Esophagus muscularis mucosa (tissue), 4 donors: ENCODE measurements around the gene CAMKMT.

Experiments
- EP300 ChIP-seq: sonication (generic); formaldehyde crosslinking; IDR thresholded peaks from one replicate; pipeline ENCODE4 v1.6.1; 2017; ENCODE audit warnings: antibody characterized with exemption
- POLR2A ChIP-seq: fragments of 450-650 bp; IDR thresholded peaks from one replicate; pipeline ENCODE4 v1.6.1; 2017; ENCODE audit warnings: antibody characterized with exemption, moderate library complexity, mild to moderate bottlenecking, low read depth
- POLR2AphosphoS5 ChIP-seq, 2 donors: sonication (generic); formaldehyde crosslinking; IDR thresholded peaks; one replicate each; pipeline ENCODE4 v1.6.1; 2017; ENCODE audit warnings: antibody characterized with exemption in 2 of 2
- TF ChIP-seq, protein P1 (sequence below), 3 experiments: fragments of 200-600 bp in 2 of 3; fragments of 450-650 bp in 1 of 3; sonication (generic) in 2 of 3; IDR thresholded peaks; one replicate each; pipeline ENCODE4 v1.5.1; 2017 to 2019; ENCODE audit warnings: antibody characterized with exemption in 3 of 3, mild to moderate bottlenecking in 2 of 3, moderate library complexity in 1 of 3

DNA sequence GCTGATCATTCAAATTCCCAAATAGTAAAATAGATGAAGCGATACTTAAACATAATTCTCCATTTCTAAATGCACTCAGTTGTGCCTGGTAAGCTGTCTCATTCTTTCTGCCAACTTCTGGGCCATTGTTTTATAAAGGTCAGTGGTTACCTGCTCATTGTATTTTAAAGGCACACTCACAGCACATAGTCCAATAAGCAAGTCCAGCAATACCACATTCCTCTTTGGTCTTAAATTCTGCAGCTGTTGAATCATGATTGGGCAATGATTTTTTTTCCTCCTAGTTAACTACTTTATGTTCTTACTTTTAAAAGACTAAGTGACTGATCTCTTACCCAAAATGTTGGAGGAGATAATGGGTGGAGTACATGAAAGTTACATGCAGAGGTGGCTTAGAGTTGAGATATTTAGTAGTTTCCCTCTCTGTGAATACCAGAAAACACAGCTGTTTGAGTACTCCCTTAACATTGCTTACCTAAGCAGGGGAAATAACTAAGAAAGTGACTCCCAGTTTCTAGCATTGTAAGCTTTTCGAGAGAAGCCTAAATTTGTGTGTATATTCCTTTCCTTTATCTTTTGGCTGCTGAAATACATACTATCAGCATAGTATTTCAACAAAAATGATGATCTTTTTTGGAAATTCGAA, 220.7 kb downstream of the CAMKMT start:
- TF ChIP-seq, protein P1, sequence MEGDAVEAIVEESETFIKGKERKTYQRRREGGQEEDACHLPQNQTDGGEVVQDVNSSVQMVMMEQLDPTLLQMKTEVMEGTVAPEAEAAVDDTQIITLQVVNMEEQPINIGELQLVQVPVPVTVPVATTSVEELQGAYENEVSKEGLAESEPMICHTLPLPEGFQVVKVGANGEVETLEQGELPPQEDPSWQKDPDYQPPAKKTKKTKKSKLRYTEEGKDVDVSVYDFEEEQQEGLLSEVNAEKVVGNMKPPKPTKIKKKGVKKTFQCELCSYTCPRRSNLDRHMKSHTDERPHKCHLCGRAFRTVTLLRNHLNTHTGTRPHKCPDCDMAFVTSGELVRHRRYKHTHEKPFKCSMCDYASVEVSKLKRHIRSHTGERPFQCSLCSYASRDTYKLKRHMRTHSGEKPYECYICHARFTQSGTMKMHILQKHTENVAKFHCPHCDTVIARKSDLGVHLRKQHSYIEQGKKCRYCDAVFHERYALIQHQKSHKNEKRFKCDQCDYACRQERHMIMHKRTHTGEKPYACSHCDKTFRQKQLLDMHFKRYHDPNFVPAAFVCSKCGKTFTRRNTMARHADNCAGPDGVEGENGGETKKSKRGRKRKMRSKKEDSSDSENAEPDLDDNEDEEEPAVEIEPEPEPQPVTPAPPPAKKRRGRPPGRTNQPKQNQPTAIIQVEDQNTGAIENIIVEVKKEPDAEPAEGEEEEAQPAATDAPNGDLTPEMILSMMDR (IDR thresholded peaks at IDR 0.05) = no peak
- TF ChIP-seq POLR2A (no peak), POLR2AphosphoS5 (IDR thresholded peaks at IDR 0.05) (no peak), EP300 (no peak)
